A549 (cell line): ENCODE results near the gene TMEM183A.
"Not testable (repeated sequence)": the region's sequence is repeated elsewhere in the genome, so short reads cannot be mapped to it uniquely, and the experiment has no call there.

Source experiments
- BHLHE40 ChIP-seq: IDR thresholded peaks from 2 replicates; pipeline ENCODE4 v1.6.1; 2012; ENCODE audit warnings: low read depth, low read length, inconsistent platforms
- E2F6 ChIP-seq: IDR thresholded peaks from 2 replicates; pipeline ENCODE4 v1.6.1; 2012; ENCODE audit warnings: low read depth, borderline replicate concordance
- ESRRA ChIP-seq: fragments of 150-350 bp; IDR thresholded peaks from 2 replicates; pipeline ENCODE4 v1.6.1; 2014; ENCODE audit warnings: mild to moderate bottlenecking, low read length, borderline replicate concordance
- HOXB13 ChIP-seq: fragments of 250-450 bp; sonication (Bioruptor Pico); IDR thresholded peaks from 2 replicates; pipeline ENCODE4 v1.5.0; 2020; ENCODE audit warnings: low read depth, mild to moderate bottlenecking, moderate library complexity
- JUNB ChIP-seq: fragments of >200 bp; sonication (Bioruptor Twin); formaldehyde crosslinking; IDR thresholded peaks from 2 replicates; pipeline ENCODE4 v1.6.1; 2016
- MAZ ChIP-seq: fragments of 150-350 bp; IDR thresholded peaks from 2 replicates; pipeline ENCODE4 v1.6.1; 2014; ENCODE audit warnings: antibody characterized with exemption, low read depth, low read length, borderline replicate concordance
- MYC ChIP-seq: IDR thresholded peaks from 2 replicates; pipeline ENCODE4 v1.6.1; 2012; ENCODE audit warnings: mild to moderate bottlenecking, inconsistent platforms, low read length, improper control_type of control experiment, borderline replicate concordance
- PBX3 ChIP-seq: IDR thresholded peaks from 2 replicates; pipeline ENCODE4 v1.6.1; 2012
- POLR2A ChIP-seq: IDR thresholded peaks from 2 replicates; pipeline ENCODE4 v1.6.1; 2012; ENCODE audit warnings: mild to moderate bottlenecking, low read length
- RAD21 ChIP-seq, 2 experiments: fragments of >200 bp in 1 of 2; sonication (Bioruptor Twin) in 1 of 2; formaldehyde crosslinking in 1 of 2; IDR thresholded peaks in 1 of 2; conservative IDR thresholded peaks in 1 of 2; 2 replicates in 1 of 2; 3 replicates in 1 of 2; pipeline ENCODE4 v1.6.1; 2012 to 2018; ENCODE audit warnings: inconsistent platforms in 1 of 2
- SMC3 ChIP-seq: fragments of >200 bp; sonication (Bioruptor Twin); formaldehyde crosslinking; IDR thresholded peaks from 3 replicates; pipeline ENCODE4 v1.6.1; 2018; ENCODE audit warnings: inconsistent platforms
- TF ChIP-seq, protein P1 (sequence below): fragments of >200 bp; sonication (Bioruptor Twin); formaldehyde crosslinking; IDR thresholded peaks from 3 replicates; pipeline ENCODE4 v1.5.1; 2016
- TF ChIP-seq, protein P2 (sequence below): IDR thresholded peaks from 2 replicates; pipeline ENCODE4 v1.6.1; 2012

GRCh38 chr1:203022855-203023254, 15.7 kb downstream of the TMEM183A start:
- TF ChIP-seq, protein P1, sequence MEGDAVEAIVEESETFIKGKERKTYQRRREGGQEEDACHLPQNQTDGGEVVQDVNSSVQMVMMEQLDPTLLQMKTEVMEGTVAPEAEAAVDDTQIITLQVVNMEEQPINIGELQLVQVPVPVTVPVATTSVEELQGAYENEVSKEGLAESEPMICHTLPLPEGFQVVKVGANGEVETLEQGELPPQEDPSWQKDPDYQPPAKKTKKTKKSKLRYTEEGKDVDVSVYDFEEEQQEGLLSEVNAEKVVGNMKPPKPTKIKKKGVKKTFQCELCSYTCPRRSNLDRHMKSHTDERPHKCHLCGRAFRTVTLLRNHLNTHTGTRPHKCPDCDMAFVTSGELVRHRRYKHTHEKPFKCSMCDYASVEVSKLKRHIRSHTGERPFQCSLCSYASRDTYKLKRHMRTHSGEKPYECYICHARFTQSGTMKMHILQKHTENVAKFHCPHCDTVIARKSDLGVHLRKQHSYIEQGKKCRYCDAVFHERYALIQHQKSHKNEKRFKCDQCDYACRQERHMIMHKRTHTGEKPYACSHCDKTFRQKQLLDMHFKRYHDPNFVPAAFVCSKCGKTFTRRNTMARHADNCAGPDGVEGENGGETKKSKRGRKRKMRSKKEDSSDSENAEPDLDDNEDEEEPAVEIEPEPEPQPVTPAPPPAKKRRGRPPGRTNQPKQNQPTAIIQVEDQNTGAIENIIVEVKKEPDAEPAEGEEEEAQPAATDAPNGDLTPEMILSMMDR, result not testable (repeated sequence)
- TF ChIP-seq HOXB13 (CRISPR knock-in tag); JUNB; E2F6; RAD21 (conservative IDR thresholded peaks at IDR 0.05 in 1 of 2, IDR thresholded peaks at IDR 0.05 in 1 of 2); PBX3; BHLHE40; ESRRA; SMC3; POLR2A; MAZ; MYC: not testable (repeated sequence)
- TF ChIP-seq, protein P2, sequence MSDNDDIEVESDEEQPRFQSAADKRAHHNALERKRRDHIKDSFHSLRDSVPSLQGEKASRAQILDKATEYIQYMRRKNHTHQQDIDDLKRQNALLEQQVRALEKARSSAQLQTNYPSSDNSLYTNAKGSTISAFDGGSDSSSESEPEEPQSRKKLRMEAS, result not testable (repeated sequence)
